Measurements from ENCODE around the gene SNRNP40. TPM values are rescaled to one million over a fixed set of nuclear protein-coding genes. Genes with fewer than 3 reads are reported as not detected.

The SNRNP40 gene
- total and polyA plus RNA-seq, 2 experiments from 2014 or later: 90.0 to 135 TPM

GRCh38 chr1:31295874-31296485, 608 bp downstream of the SNRNP40 start (continued):
- TF ChIP-seq ZNF462 (CRISPR knock-in tag; IDR thresholded peaks at IDR 0.05) (no peak), POLR2AphosphoS5 (IDR thresholded peaks at IDR 0.05; ENCODE audit: low read depth) (no peak), ZNF331 (CRISPR knock-in tag; IDR thresholded peaks at IDR 0.05; ENCODE audit: low read depth) (no peak), JUNB (IDR thresholded peaks at IDR 0.05; ENCODE audit: unreplicated experiment) (no peak)

GRCh38 chr1:31289021-31289420, 7.6 kb downstream of the SNRNP40 start:
- Mint-ChIP-seq H3K27me3 (ENCODE audit: insufficient read depth, low read depth, poor library complexity) (no peaks in the 10 kb centered on the region), H3K9me3 (no peaks in the 10 kb centered on the region), H3K4me1 (no peaks in the 10 kb centered on the region), H3K4me3 (no peak overlapping the region), H3K36me3 (ENCODE audit: low read depth) (peaks cover 81% of the 10 kb centered on the region), H3K27ac (no peak overlapping the region)
- Histone ChIP-seq H3F3A (replicated peaks; ENCODE audit: low read depth) (peaks cover 16% of the 10 kb centered on the region; the same call in 1 of the 2 replicates), H3K27me3 (ENCODE audit: insufficient read depth) (no peaks in the 10 kb centered on the region), H4K20me1 (replicated peaks; ENCODE audit: insufficient read depth) (peaks cover 26% of the 10 kb centered on the region), H3K79me2 (replicated peaks; ENCODE audit: insufficient read depth) (peaks cover 24% of the 10 kb centered on the region), H2AFZ (no peak overlapping the region), H3K9me2 (ENCODE audit: insufficient read depth) (no peaks in the 10 kb centered on the region), H3K27ac (ENCODE audit: low read depth) (no peak overlapping the region), H3K4me3 (no peak overlapping the region), H3K4me1 (ENCODE audit: insufficient read depth) (no peaks in the 10 kb centered on the region), H3K36me3 (ENCODE audit: insufficient read depth) (peaks cover 81% of the 10 kb centered on the region), H3K4me2 (no peak overlapping the region)
- ATAC-seq: no peak
- no peak for DNase-seq (ENCODE audit: low spot score)
- TF ChIP-seq EZH2phosphoT487 (IDR thresholded peaks at IDR 0.05; ENCODE audit: unreplicated experiment) (no peak), STAT1 (IDR thresholded peaks at IDR 0.05; ENCODE audit: unreplicated experiment) (no peak), EZH2 (IDR thresholded peaks at IDR 0.05; ENCODE audit: low read depth, unreplicated experiment) (no peak), JUNB (IDR thresholded peaks at IDR 0.05; ENCODE audit: unreplicated experiment) (no peak), NANOG (IDR thresholded peaks at IDR 0.05; ENCODE audit: borderline replicate concordance) (no peak), ZNF331 (CRISPR knock-in tag; IDR thresholded peaks at IDR 0.05; ENCODE audit: low read depth) (no peak), ZNF462 (CRISPR knock-in tag; IDR thresholded peaks at IDR 0.05) (no peak)
